Measurements from ENCODE around the gene WNT7A.

GRCh38 chr3:13879946-13880810 is at the start of gene WNT7A:
- no peak for TF ChIP-seq EZH2 (IDR thresholded peaks at IDR 0.05)
- peak; percentile 79 to 98 (median 90) for TF ChIP-seq CTCF (IDR thresholded peaks at IDR 0.05 in 2 of 3, conservative IDR thresholded peaks at IDR 0.05 in 1 of 3; ENCODE audit: borderline replicate concordance in 1 of 3, insufficient read depth in 1 of 3, low read depth in 2 of 3, low read length in 2 of 3)
- TF ChIP-seq ZFX (IDR thresholded peaks at IDR 0.05): no peak
- no peak for TF ChIP-seq ZNF274 (IDR thresholded peaks at IDR 0.05; ENCODE audit: low read depth, low read length)
- no peak for TF ChIP-seq POLR2AphosphoS5 (IDR thresholded peaks at IDR 0.05; ENCODE audit: low read depth, low read length)
- TF ChIP-seq, protein P1, sequence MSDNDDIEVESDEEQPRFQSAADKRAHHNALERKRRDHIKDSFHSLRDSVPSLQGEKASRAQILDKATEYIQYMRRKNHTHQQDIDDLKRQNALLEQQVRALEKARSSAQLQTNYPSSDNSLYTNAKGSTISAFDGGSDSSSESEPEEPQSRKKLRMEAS (IDR thresholded peaks at IDR 0.05): no peak
- no peak for TF ChIP-seq POLR2A (IDR thresholded peaks at IDR 0.05; ENCODE audit: borderline replicate concordance, extremely low read depth, insufficient read depth, insufficient read length)
- no peak for TF ChIP-seq FOSL1 (IDR thresholded peaks at IDR 0.05; ENCODE audit: low read depth)
- TF ChIP-seq, protein P2, sequence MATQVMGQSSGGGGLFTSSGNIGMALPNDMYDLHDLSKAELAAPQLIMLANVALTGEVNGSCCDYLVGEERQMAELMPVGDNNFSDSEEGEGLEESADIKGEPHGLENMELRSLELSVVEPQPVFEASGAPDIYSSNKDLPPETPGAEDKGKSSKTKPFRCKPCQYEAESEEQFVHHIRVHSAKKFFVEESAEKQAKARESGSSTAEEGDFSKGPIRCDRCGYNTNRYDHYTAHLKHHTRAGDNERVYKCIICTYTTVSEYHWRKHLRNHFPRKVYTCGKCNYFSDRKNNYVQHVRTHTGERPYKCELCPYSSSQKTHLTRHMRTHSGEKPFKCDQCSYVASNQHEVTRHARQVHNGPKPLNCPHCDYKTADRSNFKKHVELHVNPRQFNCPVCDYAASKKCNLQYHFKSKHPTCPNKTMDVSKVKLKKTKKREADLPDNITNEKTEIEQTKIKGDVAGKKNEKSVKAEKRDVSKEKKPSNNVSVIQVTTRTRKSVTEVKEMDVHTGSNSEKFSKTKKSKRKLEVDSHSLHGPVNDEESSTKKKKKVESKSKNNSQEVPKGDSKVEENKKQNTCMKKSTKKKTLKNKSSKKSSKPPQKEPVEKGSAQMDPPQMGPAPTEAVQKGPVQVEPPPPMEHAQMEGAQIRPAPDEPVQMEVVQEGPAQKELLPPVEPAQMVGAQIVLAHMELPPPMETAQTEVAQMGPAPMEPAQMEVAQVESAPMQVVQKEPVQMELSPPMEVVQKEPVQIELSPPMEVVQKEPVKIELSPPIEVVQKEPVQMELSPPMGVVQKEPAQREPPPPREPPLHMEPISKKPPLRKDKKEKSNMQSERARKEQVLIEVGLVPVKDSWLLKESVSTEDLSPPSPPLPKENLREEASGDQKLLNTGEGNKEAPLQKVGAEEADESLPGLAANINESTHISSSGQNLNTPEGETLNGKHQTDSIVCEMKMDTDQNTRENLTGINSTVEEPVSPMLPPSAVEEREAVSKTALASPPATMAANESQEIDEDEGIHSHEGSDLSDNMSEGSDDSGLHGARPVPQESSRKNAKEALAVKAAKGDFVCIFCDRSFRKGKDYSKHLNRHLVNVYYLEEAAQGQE (IDR thresholded peaks at IDR 0.05; ENCODE audit: low read depth): no peak
- no peak for TF ChIP-seq EZH2phosphoT487 (IDR thresholded peaks at IDR 0.05; ENCODE audit: borderline replicate concordance)
- no peak for TF ChIP-seq JUND (IDR thresholded peaks at IDR 0.05)
